ENCODE data around the gene OTOG.

OTOG gene

GRCh38 chr11:17637901-17638300 lies 90.8 kb downstream of the OTOG start:
- DNase-seq: no peak

DNA sequence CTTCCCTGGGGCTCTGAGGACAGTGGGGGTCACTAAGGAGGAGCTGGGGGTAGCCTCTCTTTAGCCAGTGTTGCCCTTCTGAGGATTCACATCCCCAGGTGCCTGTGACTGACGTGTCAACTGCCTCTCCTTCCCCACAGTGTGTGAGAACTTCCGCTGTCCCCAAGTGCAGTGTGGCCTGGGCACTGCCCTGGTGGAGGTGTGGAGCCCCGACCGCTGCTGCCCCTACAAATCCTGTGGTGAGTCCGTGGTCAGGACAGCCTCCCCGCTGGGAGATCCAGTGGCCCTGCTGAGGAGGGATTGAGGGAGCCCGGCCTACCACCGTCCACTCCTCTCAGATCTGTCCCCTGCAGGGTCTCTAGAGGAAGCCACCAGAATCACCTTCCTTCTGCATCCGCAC lies 91.3 kb downstream of the OTOG start:
- DNase-seq: no peak

DNA sequence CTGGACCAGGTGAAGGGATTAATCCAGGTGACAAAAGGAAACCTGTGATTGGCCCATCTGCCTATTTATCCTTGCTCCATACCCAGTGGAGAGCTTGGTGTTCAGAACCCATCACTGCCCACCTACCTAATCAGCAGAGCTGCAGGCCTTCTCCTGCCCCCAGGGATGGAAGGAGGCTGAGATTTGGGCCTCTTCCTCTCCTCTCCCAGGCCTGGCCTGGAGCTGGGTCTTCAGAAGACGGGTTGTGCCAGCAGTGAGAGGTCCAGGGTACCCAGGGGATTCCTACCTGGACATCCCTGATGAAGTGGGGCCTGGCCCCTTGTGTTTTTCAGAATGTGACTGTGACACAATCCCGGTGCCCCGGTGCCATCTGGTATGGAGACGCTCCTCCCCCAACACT lies 92.0 kb downstream of the OTOG start:
- DNase-seq: no peak

DNA sequence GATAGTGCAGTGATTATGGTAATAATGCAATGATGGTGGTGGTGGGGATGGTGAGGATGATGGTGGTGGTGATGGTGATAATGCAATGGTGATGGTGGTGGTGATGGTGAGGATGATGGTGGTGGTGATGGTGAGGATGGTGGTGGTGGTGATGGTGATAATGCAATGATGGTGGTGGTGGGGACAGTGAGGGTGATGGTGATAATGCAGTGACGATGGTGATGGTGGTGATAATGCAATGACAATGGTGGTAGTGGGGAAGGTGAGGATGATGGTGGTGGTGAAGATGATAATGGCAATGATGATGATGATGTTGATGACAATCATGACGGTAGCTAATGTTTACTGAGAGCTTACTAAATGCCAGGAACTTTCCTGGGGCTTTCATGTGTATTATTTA lies 92.7 kb downstream of the OTOG start:
- no peak for DNase-seq

DNA sequence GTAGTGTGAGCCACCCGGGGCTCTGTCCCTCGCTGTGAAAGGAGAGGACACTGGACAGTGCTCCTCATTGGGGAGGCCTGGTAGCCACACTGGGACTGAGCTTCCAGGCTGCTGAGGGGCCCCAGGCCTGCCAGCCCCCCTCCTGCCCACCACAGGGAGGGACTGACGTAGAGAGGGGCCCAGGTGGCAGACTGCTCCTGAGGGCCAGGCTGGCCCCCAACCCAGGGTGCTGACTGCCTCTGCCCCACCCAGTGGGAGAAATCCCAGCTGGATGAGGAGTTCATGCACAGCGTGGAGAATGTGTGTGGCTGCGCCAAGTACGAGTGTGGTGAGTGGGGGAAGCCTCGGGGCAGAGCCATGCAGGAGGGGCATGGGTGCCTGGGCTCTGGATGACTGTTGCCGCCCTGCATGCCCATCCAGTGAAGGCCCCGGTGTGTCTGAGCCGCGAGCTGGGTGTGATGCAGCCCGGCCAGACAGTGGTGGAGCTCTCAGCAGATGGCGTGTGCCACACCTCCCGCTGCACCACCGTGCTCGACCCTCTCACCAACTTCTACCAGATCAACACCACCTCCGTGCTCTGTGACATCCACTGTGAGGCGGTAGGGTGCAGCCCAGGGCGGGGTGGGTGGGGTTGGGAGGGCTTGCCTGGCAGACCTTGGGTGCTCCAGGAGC lies 93.6 kb downstream of the OTOG start:
- DNase-seq: no peak

GRCh38 chr11:17641792-17642350 lies 94.8 kb downstream of the OTOG start:
- no peak for DNase-seq

- DNase-seq: no peak
Measured at GRCh38 chr11:17642370-17642769, 95.3 kb downstream of the OTOG start.

DNA sequence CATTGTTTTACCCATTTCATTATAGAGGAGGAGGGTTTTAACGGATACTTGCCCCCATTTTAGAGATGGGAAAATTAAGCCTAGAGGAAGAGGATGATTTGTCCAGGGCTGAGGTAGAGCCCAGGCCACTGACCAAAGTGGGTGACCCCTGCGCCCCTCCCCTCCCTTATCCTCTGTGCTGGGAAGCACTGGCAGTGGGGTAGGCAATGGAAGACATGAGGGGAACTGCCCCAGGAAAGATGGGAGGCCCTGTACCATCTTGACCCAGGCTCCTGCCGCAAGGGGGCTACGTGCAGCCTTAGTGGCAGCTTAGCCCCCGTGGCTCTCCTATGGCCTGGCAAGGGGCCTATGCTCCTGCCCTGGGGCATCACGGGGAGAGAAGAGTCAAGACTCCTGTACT lies 95.9 kb downstream of the OTOG start:
- no peak for DNase-seq

DNA sequence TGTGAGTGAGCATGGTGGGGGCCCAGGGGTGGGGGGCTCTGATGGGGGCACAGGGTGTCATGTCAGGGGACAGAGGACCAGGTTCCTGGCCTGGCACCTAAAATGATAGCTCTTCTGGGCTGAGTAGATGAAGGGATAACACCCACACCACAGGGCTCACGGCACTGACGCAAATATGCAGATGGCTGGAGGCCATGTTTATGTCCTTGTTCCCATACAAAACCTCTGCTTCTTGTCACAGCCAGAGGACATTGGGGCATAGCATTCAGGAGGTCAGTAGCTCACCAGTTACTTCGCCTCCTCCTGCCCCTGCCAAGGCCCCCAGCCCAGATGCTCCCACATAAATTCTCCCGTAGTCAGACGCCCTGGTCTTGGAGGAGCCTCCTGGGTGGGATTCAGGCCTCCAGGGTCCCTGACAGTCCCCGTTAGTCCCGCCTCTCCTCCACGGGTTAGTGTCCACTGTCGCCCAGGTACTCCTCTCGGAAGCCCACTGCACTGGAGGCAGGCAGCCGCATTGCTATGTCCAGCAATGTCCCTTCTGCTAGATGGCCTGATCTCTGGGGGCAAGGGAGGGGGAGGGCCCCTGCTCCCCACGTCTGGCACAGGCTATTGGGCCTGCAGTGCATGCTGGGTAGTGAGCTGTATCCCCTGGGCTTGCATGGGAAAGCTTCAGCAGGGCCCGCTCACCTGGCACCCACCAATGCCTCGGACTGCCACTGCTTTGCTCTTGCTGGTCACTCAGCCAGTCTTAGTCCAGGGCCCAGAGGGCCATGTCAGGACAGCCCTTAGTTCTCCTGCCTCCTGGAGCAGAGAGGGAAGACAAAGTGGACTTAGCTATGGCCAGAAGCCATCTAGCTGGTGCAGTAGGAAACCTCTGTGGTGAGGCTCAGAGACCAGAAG lies 96.7 kb downstream of the OTOG start:
- DNase-seq: no peak

GRCh38 chr11:17645190-17645970 lies 98.3 kb downstream of the OTOG start:
- DNase-seq: no peak

DNA sequence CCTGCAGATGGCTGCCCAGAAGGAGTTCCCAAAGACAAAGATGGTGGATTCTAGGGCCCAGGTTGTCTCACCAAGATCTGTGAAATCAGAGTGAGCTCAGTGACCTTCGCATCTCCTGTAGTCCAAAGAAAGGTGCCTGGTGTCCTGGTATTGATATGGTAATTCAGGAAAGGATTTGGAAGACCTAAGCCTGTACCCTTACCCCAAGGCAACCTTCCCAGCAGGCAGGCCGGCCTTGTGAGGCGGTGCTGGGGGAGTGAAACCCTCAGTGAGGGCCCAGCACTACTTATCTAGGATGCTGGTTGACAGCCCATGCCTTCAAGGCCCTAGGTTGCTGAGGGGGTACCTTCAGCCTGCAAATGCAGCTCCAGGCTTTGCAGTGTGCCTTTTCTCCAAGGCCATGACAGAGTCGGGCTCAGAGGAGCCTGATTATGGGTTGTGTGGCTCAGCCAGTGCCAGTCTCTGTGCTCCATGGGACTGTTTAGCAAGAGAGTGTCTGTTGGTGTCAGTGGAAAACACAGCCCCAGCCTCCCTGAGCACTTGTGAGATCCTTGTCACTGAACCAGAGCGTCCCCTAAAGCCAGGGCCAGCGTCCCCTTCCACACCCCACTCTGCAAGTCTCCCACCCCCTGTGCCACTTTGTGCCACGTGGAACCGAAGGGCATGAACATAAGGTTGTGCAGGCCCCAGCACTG lies 99.5 kb downstream of the OTOG start:
- DNase-seq: no peak

GRCh38 chr11:17648528-17648927 lies 101.5 kb downstream of the OTOG start:
- DNase-seq: no peak

GRCh38 chr11:17649261-17649660 lies 102.2 kb downstream of the OTOG start:
- DNase-seq: no peak

- no peak for DNase-seq
Measured at GRCh38 chr11:17649696-17650095, 102.6 kb downstream of the OTOG start.

DNA sequence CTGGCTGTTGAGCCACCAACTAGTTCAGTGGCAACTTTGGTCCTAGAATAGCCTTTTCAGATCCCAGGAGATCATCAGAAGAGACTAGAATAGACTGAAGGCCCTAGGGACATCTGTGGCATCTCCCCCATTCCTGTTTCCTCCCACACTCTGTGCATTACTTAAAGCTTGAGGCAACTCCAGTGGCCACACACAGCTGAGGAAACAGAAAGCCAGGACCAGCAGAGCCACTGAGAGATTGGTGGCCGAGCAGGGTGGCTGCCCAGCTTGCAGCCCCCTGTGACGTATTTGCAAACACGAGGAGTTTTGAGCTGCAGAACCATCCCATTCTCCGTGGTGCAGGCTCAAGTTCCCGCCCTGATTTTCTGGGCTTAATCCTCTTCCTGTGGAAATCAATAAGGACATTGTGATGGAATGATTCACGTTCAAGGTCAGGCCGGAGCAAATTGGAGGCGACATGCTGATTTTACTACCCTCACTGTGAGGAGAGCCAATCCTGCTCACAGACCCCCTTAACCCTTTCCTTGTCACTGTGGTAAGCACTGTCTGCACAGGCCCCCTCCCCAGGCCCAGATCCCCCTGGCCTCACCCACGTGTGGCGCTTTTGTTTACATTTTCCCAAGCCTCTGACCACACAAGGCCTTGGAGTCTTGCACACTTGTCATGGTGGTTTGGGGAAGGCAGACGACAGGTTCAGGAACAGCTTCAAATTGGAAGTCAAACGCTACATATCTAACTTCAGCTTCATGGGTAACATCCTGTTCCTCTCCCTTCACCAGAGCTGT lies 103.3 kb downstream of the OTOG start:
- no peak for DNase-seq

GRCh38 chr11:17651061-17651460 lies 104.0 kb downstream of the OTOG start:
- no peak for DNase-seq

DNA sequence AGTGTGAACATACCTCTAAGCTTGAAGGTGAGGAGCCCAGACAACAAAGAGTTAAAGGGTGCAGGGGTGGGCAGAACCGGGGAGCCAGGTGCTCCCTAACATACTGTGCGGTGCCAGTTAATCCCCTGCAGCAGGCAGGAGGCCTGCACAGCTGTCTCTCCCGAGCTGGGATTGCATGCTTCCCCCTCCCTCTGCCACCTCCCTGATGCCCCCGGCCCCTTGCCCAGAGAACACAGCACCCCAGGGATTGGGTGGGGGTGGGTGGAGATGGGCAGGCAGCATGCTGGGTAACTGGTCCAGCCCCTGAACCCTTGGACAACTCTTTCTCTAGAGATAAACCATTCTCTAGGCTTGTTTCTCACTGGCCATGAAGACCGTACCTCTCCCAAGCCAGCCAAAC lies 104.6 kb downstream of the OTOG start:
- DNase-seq: no peak

- no peak for DNase-seq
Measured at GRCh38 chr11:17652556-17652955, 105.5 kb downstream of the OTOG start.

- DNase-seq: no peak
Measured at GRCh38 chr11:17653611-17654010, 106.6 kb downstream of the OTOG start.

GRCh38 chr11:17655682-17656081 lies 108.6 kb downstream of the OTOG start:
- DNase-seq: no peak

DNA sequence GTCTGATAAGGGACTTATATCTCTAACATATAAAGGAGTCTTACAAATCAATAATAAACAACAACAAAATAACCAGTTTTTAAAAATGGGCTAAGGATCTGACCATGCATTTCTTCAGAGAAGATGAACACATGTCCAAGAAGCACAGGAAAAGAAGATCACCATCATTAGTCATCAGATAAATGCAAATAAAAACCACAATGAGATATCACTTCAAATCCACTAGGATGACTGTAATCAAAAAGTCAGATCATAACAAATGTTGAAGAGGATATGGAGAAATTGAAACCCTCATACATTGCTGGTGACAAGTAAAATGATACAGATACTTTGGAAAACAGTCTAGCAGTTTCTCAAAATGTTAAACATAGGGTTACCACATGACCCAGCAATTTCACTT lies 111.2 kb downstream of the OTOG start:
- no peak for DNase-seq

DNA sequence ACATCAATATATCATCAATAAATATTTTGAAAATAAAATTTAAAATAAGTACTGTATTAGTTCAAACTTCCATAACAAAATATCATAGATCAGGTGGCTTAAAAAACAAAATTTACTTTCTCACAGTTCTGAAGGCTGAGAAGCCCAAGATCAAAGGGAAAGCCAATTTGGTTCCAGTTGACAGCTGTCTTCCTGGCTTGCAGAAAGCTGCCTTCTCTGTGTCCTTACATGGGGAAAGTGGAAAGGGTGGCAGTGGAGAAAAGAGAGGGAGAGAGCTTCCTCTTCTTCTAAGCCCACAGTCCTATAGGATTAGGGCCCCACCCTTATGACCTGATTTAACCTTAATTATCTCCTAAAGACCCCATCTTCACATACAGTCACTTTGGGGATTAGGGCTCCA lies 121.1 kb downstream of the OTOG start:
- DNase-seq: no peak
